Large intestine (tissue), 3 donors: ENCODE measurements around the gene TNFRSF13B. TPM values are rescaled to one million over a fixed set of nuclear protein-coding genes. Genes with fewer than 3 reads are reported as not detected.
A peak's percentile ranks its signal among the peaks of the same experiment; 100 is the strongest.
"Not testable (repeated sequence)": the region's sequence is repeated elsewhere in the genome, so short reads cannot be mapped to it uniquely, and the experiment has no call there.

ENCODE experiments used
- DNase-seq, 2 donors: peaks; one replicate each; pipeline versions ENCODE4 v3.0.0 to v3.0.0-alpha.2; 2013
- H3K27ac ChIP-seq: one replicate; pipeline ENCODE4 v1.5.1; 2013; ENCODE audit warnings: low read length
- H3K27me3 ChIP-seq: 2 replicates; pipeline ENCODE4 v1.6.1; 2013; ENCODE audit warnings: low read length; ENCODE audit not compliant: control insufficient read depth, insufficient read depth
- H3K36me3 ChIP-seq: 2 replicates; pipeline ENCODE4 v1.6.1; 2013; ENCODE audit warnings: low read length; ENCODE audit not compliant: control insufficient read depth, insufficient read depth
- H3K4me1 ChIP-seq: one replicate; pipeline ENCODE4 v1.6.1; 2013; ENCODE audit warnings: low read length; ENCODE audit not compliant: control insufficient read depth, insufficient read depth
- H3K4me3 ChIP-seq: one replicate; pipeline ENCODE4 v1.5.1; 2013; ENCODE audit warnings: low read length
- H3K9me3 ChIP-seq: one replicate; pipeline ENCODE4 v1.6.1; 2013; ENCODE audit warnings: mild to moderate bottlenecking, low read depth, low read length, moderate library complexity; ENCODE audit not compliant: control insufficient read depth
- WGBS: methylation state at CpG from one replicate; pipeline ENCODE4 v1.1.5; 2013; ENCODE audit warnings: low lambda C conversion rate; ENCODE audit not compliant: insufficient coverage; 5-methylcytosine and 5-hydroxymethylcytosine counted together
- polyA plus RNA-seq: library from polyadenylated mRNA; unstranded; fragments of 120-200 nt; gene quantifications from one replicate; pipeline ENCODE4 v1.2.1, GENCODE V29; 2013

Gene TNFRSF13B
- polyA plus RNA-seq, 1 donor = 0.07 TPM

- not testable (repeated sequence) for H3K9me3 ChIP-seq, H3K27me3 ChIP-seq, H3K27ac ChIP-seq, H3K4me3 ChIP-seq, H3K36me3 ChIP-seq, DNase-seq
- WGBS = no CpG with 5 or more reads among the region's 14 CpGs
- H3K4me1 ChIP-seq = peaks cover 18% of the 10 kb centered on the region
Observed at GRCh38 chr17:17004997-17005614, 33.2 kb upstream of the TNFRSF13B start.

DNA sequence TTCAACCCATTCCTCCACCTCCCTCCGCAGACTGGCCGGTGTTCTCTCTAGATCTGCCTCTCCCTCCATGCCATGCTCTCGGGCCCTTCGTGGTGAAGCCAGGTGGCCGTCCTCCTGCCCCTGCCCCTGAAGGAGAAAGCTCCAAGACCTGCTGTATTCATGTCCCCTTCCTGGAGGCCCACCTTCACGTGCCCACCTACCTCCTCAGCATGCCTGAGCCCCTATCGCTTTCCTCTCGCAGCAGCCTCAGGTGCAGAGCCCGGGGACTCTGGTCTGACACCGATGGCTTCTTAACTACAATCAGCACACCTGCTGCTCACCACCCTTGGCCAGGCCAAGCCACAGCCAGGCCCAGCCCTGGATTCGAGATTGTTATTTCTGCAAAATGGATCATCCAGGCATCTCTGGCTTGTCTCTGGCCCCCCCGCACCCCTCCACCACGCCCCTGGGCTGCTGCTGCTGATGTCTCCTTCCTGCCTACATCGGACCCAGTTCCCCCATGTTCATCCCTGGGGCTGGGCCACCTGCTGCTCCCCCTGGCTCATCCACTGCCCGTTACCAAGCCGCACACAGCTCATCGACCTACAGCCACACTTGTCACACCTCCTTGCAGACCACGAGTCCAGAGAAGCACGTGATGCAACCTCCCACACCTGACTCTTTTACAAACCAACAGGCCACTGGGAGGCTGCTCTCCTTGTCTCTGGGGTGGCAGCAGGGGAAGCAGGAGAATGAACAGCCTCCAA lies 32.5 kb upstream of the TNFRSF13B start:
- no peaks in the 10 kb centered on the region for H3K36me3 ChIP-seq
- no peak overlapping the region for H3K4me3 ChIP-seq
- no peak for DNase-seq
- no peaks in the 10 kb centered on the region for H3K27me3 ChIP-seq
- no peak overlapping the region for H3K27ac ChIP-seq
- peaks cover 18% of the 10 kb centered on the region for H3K4me1 ChIP-seq
- H3K9me3 ChIP-seq = no peaks in the 10 kb centered on the region
- no CpG with 5 or more reads among the region's 19 CpGs for WGBS

DNA sequence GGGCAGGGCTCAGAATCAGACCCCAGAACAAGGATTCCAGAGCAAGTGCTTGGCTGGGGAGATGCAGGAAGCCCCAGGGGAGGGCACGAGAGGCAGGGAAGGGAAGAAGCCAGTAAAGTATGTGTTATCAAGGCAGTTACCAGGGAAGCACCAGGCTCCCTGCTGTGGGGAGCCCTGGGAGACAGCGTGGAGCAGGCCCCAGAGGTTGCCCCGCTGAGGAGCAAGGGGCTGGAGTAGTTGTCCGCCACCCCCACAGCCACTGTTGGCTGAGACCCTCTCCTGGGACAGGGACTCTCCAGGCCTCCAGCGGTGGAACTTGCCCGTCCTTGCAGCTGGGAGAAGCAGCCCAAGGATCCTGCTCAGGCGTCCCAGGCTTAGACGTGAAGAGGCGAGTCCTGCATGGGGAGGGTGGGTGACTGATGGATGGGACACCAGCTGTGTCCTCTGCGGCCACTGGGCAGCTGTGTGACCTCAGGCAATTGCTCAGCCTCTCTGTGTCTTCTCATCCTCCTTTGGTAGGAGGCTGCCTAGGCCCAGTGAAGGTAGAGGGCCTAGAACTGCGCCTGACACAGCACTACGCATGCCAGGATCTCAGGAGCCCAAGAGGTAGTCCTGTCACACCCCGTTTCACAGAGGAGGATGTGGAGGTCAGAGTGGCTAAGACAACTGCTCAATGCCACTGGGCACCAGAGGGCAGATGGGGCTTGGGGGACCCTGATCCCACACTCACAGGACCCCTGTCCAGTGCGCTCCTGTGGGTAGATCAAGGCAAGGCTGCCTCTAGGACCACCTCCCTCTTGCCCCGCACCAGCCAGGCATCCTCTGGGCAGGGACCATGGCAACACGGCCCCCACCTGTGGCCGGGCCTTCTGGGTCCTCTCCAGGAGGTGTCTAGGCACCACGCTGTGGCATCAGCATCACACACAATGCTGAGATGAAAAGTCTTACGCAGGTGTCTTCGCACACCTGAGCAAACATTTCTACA lies 31.1 kb upstream of the TNFRSF13B start:
- no CpG with 5 or more reads among the region's 20 CpGs for WGBS
- not testable (repeated sequence) for H3K36me3 ChIP-seq, H3K9me3 ChIP-seq, H3K27me3 ChIP-seq, H3K4me3 ChIP-seq
- H3K4me1 ChIP-seq = peaks cover 18% of the 10 kb centered on the region
- DNase-seq = peak in 1 of 2 donors; percentile 36
- H3K27ac ChIP-seq = peak overlapping the region; percentile 46

- Histone ChIP-seq H3K4me1 (peaks cover 18% of the 10 kb centered on the region), H3K27me3 (no peaks in the 10 kb centered on the region)
- WGBS = no CpG with 5 or more reads among the region's 22 CpGs
Observed at GRCh38 chr17:17001874-17002520, 30.1 kb upstream of the TNFRSF13B start.

GRCh38 chr17:17001076-17001777 lies 29.3 kb upstream of the TNFRSF13B start:
- no peaks in the 10 kb centered on the region for H3K27me3 ChIP-seq
- H3K36me3 ChIP-seq = no peaks in the 10 kb centered on the region
- H3K27ac ChIP-seq = no peak overlapping the region
- DNase-seq = no peak
- WGBS = no CpG with 5 or more reads among the region's 9 CpGs
- peaks cover 18% of the 10 kb centered on the region for H3K4me1 ChIP-seq
- no peaks in the 10 kb centered on the region for H3K9me3 ChIP-seq
- no peak overlapping the region for H3K4me3 ChIP-seq

More at GRCh38 chr17:17001874-17002520, 30.1 kb upstream of the TNFRSF13B start:
- DNase-seq = peak; percentile 91 to 92
- no peaks in the 10 kb centered on the region for H3K36me3 ChIP-seq
- no peaks in the 10 kb centered on the region for H3K9me3 ChIP-seq
- H3K27ac ChIP-seq = peak overlapping the region; percentile 46
- no peak overlapping the region for H3K4me3 ChIP-seq

- WGBS = no CpG with 5 or more reads among the region's 7 CpGs
- no peak overlapping the region for H3K27ac ChIP-seq
Observed at GRCh38 chr17:16999931-17000625, 28.2 kb upstream of the TNFRSF13B start.

GRCh38 chr17:16997514-16998429 lies 25.9 kb upstream of the TNFRSF13B start:
- H3K36me3 ChIP-seq = no peaks in the 10 kb centered on the region
- no peak overlapping the region for H3K27ac ChIP-seq
- DNase-seq = no peak
- peaks cover 18% of the 10 kb centered on the region for H3K4me1 ChIP-seq
- no CpG with 5 or more reads among the region's 14 CpGs for WGBS
- H3K9me3 ChIP-seq = no peaks in the 10 kb centered on the region
- no peak overlapping the region for H3K4me3 ChIP-seq
- no peaks in the 10 kb centered on the region for H3K27me3 ChIP-seq

More at GRCh38 chr17:16999931-17000625, 28.2 kb upstream of the TNFRSF13B start:
- Histone ChIP-seq H3K36me3 (no peaks in the 10 kb centered on the region), H3K4me1 (peaks cover 18% of the 10 kb centered on the region), H3K9me3 (no peaks in the 10 kb centered on the region), H3K4me3 (no peak overlapping the region), H3K27me3 (no peaks in the 10 kb centered on the region)
- no peak for DNase-seq

DNA sequence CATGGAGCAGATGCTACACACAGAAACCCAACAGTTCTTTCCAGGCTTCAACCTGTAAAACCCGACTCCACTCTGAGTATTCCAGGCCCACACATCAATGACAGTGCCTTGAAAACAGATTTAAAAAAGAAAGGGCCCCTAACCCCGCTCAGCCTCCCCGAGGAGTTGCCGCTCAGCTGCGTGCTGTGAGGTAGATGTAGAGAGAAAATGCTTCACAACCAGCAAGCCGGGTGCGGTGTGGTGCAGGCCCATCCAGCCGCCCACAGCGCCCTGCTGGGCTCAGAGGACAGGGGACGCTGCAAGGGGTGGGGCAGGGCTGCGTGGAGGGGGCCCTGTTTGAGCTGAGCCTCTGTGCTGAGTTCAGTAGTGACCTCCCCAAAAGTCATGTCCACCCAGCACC lies 24.8 kb upstream of the TNFRSF13B start:
- DNase-seq, H3K27ac ChIP-seq, H3K9me3 ChIP-seq, H3K27me3 ChIP-seq, H3K4me3 ChIP-seq, H3K36me3 ChIP-seq: not testable (repeated sequence)
- peaks cover 14% of the 10 kb centered on the region for H3K4me1 ChIP-seq
- WGBS = no CpG with 5 or more reads among the region's 11 CpGs
